HuH-7 (cell line): ENCODE data around the gene EGFL7.
A peak's percentile ranks its signal among the peaks of the same experiment; 100 is the strongest.
"Not testable (repeated sequence)": the region's sequence is repeated elsewhere in the genome, so short reads cannot be mapped to it uniquely, and the experiment has no call there.

Experiments used
- DNase-seq: peaks from one replicate; pipeline ENCODE4 v3.0.0; 2011; ENCODE audit warnings: low spot score

EGFL7 gene

DNA sequence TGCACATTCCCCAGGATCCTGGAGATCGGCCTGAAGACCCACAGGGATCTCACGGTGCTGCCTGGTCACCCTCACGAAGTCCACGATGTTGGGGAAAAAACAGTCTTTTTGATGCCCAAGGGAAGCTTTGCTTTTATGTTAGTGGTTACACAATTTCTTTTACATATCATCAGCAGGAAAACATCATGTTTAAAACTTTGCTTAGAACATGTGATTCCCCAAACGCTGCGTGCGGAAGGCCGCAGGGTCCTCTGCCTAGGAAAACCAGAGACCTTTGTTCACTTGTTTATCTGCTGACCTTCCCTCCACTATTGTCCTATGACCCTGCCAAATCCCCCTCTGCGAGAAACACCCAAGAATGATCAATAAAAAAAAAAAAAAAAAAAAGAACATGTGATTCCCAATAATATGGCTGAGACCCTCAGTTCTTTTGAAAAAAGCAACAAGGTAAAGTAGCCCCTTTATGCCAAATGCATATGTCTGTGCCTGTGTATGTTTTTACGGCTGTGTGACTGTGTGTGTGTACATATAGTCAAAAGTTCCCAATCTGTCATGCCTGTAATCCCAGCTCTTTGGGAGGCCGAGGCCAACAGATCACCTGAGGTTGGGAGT lies 36.0 kb downstream of the EGFL7 start:
- DNase-seq, result no peak

DNA sequence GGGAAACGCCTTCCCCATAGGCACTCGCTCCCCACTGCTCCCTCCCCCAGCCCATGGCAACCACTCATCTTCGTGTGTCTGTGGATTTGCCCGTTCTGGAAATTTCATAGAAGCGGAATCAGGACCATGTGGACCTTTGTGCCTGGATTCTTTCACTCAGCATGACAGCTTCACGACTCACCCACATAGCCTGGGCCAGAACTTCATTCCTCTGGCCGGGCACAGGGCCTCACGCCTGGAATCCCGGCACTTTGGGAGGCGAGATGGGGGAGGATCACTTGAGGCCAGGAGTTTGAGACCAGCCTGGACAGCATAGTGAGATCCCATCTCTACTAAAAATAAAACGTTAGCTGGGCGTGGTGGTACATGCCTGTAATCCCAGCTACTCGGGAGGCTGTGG lies 37.6 kb downstream of the EGFL7 start:
- DNase-seq, result no peak

DNA sequence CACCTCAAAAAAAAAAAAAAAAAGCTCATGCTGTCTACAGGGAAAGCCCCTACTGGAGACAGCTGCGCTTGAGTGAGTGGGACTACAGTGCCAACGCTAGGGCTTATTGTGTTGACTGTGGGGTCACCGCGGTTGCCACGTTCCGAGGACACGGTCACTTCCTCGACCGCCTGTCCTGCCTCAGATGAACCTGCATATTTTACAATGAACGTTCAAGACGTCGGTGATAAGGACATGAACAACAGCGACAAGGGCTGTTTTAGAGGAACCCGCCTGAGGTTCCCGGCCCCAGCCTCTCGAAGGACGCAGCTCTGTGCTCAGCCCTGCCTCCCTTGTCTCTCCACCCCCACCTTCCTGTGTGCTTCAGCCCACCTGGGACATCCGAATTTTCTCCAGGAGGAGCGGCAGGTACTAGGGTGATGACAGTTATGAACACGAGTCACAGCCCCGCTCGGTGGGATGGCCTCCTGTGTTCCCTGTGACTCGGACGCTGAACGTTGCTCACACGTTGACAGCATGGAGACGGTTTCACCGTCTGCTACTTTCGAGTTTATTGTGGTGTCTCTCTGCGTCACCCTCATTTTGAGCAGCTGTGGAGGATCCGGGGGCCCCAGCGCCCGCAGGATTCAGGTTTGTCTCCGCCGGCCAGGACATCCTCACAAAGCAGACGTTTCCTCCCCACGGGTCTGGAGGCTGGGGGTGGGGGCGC lies 38.4 kb downstream of the EGFL7 start:
- no peak for DNase-seq

DNA sequence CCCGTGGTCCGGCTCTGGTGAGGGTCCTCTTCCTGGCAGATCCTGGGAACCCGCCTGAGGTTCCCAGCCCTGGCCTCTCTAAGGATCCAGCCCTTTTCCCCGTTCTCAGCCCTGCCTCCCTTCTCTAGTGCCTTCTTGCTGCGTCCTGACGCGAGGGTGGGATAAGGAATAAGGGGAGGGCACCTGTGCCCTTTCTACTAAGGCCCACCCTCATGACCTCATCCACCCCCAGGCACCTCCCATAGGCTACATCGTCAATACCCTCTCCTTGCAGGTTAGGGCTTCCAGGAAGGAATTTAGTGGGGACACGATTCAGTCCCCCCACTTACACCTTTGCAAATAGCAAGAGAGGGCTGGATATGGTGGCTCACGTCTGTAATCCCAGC lies 38.9 kb downstream of the EGFL7 start:
- no peak for DNase-seq

DNA sequence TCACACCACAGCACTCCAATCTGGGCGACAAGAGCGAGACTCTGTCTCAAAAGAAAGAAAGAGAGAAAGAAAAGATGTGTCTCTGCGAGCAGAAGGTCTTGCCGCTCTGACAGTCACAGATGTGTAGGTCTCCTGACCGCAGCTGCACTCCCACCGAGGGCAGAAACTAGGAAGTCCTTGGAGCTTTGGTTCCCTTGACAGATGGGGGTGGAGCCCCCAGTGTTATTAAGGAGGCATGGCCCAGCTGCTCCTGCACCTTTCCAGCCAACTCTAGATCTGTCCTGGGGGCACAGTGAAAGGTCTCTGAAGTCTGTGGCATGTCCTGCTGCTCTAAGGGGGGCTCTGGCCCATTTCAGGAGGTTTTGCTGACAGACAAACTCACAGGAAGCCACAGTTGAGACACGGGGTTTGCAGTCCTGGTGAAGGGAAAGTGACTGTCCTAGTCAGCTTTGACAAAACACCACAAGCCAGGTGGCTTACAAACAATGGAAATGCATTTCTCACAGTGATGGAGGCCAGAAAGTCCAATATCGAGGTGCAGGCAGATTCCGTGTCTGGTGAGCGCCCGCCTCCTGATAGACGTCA lies 40.7 kb downstream of the EGFL7 start:
- no peak for DNase-seq

DNA sequence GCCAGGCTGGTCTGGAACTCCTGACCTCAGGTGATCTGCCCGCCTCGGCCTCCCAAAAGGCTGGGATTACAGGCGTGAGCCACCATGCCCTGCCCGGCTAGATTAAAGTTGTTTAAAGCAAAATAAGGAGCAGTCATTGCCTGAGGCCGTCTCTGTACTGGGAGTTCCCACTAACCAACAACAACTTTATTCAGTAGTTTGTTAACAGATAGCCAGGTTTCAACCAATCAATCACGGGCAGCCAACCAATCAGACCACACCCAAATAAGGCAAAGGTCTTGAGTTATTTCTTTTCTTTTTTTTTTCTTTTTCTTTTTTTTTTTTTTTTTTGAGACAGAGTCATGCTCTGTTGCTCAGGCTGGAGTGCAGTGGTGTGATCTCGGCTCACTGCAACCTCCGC lies 42.0 kb downstream of the EGFL7 start:
- DNase-seq, result not testable (repeated sequence)

DNA sequence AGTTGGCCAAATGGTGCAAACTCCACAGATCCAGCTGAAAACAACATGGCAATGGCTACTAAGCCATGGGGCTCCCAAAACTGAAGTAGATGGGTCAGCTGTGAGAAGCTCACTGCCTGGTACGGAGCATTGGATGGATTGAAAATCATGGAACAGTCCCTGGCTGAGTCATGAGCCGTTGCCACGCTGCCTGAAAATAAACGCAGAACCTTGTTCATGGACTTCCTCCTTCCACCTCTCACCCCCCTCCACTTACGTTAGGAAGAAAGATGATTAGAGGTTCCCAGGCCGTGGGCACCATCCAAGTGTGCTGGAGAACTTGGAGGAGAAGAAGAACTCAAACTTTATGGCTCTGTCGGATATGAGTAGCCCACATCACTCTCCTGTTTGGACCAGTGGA lies 42.8 kb downstream of the EGFL7 start:
- DNase-seq, result no peak

DNA sequence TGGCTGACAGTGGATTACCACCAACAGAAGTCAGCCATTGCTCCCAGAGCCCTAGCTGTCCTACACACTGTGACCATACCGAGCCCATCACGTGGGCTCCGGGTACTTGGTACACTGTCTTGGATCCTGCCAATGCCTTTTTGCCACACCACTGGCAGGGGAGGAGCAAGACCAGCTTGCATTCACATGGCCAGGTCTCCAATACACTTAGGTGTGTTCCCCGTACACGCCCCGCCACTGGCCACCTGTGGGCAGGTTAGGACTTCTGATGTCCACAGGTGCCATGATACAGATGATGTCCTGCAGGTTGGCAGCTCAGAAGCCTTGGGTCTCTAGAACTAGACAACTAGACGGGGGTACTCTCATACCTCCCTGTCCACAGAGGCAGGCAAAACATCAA lies 44.3 kb downstream of the EGFL7 start:
- DNase-seq, result no peak

DNA sequence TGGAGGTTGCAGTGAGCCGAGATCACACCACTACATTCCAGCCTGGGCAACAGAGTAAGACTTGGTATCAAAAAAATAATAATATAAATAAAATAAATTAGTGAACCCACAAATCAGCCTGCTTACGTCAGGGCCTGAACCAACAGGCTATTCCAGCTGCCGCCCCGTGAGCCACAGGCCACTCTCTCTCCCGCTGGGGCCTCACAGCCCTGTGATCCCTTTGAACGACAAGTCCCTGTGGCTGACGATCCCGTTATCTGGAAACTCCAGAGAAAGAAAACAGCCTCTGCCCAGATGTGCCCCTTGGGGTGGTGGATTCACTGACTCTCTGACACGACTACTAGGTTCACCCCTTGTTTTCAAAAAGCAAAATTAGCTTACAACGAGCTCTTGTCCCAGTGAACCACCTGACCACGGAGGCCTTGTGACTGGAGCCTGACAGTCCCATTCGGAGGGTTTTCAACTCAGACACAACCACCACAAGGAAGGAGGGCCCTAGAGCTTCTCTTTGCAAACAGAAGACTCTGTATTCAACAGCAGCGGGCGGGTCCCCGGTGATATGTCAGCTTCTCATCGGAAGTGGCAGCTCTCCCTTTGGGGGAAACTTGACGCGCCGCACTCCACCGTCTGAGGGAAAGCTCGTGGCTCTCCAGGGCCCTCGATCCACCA lies 45.3 kb downstream of the EGFL7 start:
- DNase-seq, result no peak

DNA sequence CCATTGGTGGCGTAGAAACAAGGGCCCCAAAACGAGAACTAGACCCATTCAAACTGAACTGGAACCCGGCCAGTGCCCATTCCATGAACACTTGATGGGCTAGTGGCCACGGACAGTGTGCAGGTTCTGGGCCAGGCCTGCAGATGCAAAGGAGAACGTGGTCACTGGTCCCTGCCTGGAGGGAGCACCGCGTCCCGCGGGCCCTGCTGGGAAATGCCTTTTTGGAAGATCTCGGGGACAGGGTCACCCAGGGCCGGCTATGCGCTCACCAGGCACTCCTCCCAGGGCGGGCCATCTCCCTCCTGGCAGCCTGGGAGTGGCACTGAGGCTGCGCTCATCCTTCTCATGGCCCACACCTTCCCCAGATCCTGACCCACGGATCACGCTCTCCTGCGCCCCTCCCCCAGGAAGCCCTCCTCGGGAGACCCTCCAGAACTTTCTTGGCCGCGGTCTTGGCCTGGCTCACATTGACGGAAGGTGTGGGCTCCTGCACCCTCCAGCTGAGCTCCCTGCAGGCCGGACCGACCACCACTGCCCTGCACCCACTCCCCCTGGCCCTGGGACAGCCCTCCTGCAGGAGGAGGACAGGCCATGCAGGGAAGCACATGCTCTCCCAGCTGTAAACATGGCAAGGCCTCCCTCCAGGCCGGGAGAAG lies 46.9 kb downstream of the EGFL7 start:
- no peak for DNase-seq

DNA sequence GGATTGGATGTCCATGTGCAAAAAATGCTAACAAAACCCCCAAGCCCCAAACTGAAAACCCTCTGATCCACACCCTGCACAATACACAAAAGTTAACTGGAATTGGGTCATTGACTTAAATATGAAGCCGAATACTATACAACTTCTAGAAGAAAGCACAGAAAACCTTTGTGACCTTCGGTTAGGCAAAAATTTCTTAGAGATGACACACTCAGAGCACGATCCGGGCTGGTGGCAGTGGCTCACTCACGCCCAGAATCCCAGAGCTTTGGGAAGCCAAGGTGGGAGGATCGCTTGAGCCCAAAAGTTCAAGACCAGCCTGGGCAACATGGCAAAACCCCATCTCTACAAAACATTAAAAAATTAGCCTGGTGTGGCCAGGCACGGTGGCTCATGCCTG lies 47.8 kb downstream of the EGFL7 start:
- DNase-seq, result no peak

DNA sequence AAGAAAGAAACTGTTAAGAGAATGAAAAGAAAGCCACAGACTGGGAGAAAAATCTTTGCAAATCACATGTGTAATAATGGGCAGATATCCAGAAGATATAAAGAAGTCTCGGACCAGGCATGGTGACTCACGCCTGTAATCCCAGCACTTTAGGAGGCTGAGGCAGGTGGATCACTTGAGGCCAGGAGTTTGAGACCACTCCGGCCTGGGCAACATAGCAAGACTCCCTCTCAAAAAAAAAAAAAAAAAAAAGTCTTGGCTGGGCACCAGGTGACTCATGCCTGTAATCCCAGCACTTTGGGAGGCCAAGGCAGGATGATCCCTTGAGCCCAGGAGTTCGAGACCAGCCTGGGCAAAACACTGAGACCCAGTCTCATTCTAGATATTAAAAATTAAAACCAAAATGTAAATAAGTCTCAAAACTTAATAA lies 48.5 kb downstream of the EGFL7 start:
- not testable (repeated sequence) for DNase-seq

DNA sequence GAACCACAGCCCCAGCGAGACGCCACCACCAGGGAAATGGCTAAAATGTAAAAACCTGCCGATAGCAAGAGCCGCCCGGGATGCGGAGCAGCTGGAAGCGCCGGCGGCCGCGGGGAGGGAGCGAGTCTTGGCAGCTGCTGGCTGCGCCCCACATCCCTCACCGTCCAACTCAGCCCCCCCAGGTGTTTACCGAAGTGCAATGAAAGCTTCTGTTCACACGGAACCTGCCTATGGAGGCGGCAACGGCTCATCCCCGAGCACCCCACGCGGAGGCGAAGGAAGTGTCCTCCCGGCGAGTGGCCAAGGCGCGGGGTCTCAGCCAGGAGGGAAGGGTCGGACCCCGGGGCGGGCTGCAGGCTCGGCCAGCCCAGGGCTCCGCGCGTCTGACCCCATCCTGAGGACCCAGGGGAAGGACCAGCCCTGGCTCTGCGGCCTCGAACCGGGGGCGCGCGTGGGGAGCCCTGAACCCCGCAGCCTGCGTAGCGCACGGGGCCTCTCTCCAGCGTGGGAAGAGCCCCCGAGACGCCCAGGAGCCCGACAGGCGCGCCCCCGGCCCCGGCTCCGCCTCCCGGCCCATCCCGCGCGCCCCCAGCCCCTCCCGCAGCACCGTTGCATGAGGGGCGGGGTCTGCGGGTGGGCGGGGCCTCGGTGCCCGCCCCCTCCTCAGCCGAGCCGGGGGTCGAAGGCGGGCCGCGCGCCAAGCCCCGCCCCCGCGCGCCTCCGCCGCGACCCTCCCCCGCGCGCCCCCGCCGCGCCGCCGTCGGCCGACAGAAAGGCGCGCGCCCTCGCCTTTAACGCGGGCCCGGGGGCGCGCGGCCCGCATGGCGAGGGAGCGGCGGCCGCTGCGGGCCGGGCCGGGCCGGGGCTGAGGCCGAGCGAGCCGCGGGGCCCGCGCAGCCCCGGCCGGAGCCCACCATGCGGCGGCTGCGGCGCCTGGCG lies 49.3 kb downstream of the EGFL7 start, which contains the start of gene DIPK1B:
TSS of gene DIPK1B (plus strand) at position 822 of the 939 bp plus-strand sequence. CDS start at position 916, 94 bp downstream.
- peak; percentile 96 for DNase-seq

DNA sequence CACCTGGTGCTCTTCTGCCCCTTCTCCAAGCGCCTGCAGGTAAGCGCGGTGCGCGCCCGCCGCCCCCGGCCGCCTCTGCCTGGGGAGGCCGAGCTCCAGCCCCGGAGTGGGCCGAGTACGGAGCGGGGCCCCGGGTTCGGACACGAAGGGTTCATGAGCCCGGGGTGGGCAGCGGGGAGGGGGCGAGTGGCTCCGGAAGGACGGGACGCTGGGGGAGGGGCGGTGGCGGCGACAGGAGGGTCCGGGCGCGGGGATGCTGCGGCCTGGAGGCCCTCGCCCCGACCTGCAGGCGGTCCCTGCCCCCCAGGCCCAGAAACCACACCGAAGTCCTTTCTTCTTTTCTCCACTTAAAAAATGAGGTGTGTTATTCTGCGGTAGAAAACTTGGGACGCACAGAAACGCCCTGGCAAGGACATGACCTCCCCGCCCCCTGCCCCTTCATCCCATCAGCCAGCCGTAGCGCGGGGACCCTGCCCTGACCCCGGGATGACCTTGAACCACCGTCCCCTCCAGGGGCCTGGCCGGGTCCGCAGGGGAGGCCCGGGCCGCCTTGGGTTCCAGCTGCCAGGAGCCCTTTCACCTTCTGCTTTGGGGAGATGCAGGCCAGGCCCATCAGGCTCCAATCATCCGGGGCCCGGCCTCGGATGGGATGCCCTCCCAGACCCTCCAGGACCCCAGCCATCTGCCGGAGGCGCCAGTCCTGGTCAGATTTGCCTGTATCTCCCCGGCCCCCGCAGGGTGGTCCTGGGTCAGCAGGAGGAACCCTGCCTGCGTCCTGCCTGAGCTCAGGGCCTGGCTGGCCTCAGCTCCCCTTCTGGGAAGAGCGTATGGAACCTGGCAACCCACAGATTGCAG lies 50.2 kb downstream of the EGFL7 start:
- DNase-seq, result no peak

DNA sequence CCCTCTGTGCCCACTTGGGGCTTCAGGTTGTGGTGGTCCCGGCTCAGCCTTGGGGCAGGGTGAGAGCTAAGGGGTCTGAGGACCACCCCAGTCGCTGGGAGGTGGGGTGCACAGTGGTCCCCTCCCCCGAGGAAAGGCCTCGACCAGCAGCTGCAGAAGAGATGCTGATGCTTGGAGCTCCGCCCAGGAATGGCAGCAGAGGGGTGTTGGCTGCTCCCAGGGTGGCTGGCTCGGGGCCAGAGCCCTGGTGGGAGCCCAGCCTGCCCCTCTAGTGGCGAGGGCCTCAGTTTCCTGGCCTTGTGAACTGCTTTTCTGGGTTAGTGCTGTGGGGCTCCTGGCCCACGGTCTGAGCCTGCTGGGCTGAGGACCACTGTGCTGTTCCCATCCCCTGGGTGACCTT lies 50.8 kb downstream of the EGFL7 start:
- DNase-seq, result no peak

DNA sequence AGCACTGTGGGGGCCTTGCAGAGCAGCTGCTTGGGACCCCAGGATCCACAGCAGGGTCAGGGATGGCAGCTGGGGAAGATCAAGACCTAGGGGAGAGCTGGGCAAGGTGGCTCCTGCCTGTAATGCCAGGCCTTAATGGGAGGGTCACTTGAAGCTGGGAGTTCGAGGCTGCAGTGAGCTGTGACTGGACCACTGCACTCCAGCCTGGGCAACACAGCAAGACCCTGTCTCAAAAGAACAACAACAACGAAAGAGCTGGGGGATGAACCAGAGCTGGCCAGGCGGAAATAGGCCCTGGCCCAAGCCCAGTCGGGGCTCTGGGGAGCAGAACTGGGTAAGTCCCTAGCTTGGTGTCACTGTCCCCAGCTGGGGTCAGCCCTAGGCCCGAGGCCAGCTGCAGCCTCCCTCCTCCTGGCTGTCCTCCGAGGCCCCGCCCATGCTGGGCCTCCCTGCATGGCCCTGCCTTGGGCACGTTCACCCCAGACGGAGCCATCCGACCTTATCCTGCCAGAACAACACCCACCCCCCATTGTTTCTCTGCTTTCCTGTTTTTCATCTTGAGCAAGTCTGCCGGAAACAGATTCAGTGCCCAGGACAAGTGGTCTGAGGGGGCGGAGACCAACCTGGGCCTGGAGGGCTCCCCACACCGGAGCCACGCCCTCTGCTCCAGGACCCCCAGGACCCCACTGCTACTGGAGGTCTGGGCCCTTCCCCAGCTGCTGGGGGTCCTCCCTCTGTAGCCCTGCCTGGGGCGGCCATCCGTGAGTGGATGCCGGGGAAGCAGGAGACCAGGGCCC lies 51.6 kb downstream of the EGFL7 start:
- DNase-seq, result no peak

DNA sequence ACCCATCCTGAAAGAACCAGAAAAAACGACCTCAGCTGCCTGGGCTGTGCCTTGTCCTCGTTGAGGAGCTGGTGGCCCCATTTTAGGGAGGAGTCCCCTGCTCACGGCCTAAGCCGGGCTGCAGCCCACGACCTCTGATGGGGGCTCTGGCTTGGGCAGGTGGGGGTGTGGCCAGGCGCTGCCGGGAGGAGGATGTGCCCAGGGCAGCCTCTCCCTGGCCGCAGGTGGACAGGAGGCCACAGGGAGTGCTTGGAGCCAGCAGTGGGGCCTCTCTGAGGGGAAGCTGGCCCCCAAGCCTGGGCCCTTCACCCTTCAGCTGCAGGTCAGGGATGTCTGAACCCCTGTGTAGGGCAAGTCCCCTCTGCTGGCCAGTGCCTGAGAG lies 52.2 kb downstream of the EGFL7 start:
- DNase-seq, result no peak

DNA sequence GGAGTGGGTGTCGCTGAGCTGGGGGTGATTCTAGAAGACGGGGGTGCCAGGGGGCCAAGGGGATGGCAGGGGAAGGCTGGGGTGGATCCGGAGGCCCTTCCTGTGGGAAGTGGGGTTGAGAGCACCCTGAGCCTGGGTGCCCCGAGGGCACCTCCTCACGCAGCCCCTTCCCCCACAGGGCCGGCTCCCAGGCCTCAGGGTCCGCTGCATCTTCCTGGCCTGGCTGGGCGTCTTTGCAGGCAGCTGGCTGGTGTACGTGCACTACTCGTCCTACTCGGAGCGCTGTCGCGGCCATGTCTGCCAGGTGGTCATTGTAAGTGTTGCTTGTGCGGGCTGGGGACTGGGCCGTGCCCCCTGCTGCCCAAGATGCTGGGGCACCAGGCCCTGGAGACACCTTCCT lies 54.7 kb downstream of the EGFL7 start:
- no peak for DNase-seq

DNA sequence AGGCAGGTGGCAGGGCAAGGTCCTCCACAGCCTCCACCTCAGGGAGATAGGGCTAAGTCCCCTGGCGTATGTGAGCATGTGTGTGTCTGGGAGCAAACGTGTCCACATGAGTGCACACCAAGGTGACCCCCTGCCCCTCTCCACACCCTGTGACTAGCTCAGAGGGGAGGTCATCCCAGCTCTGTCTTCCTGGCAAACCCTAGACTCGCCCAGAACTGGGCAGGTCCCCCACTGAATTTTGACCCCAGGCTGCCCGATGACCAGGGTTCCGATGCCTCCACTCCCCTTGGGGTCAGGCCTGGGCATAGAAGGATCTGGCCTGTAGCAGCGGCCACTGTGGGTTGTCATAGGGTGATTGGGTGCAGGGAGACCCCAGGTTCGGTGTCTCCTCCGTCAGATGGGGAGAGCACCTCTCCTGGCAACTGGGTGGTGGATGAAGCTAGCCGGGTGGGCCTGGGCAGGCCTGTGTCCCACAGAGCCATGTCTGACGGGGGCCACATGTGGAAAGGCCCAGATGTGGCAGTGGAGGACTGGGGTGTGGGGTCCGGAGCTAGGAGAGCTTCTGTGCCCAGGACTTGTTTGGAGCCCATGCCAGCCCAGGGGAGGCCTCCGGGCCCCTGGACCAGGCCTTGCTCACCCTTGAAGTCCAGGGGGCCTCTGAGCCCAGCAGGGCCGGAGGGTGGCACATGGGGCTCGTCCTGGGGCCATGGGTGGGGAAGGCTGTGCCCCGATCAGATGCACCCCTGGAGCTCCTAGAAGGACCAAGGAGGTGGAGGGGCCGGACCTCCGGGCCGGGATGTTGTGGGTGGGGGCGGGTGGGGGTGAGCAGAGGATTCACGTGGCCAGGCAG lies 55.9 kb downstream of the EGFL7 start:
- DNase-seq, result no peak
